SU-DHL-6 (cell line): Measurements from ENCODE around the gene HK2.

Experiments used
- H2AFZ ChIP-seq: fragments of 200-600 bp; sonication (generic); 2 replicates; pipeline ENCODE4 v1.6.1; 2014; ENCODE audit warnings: low read depth, mild to moderate bottlenecking, moderate library complexity, mixed read lengths, antibody characterized with exemption, low read length; ENCODE audit not compliant: severe bottlenecking
- H3F3A ChIP-seq: fragments of 200-600 bp; shearing (Covaris generic); 2 replicates; pipeline ENCODE4 v1.6.0; 2016; ENCODE audit warnings: antibody characterized with exemption, mild to moderate bottlenecking; ENCODE audit not compliant: insufficient read depth
- H3K27ac ChIP-seq: fragments of 200-600 bp; sonication (generic); 2 replicates; pipeline ENCODE4 v1.5.1; 2016; ENCODE audit warnings: low read depth, mild to moderate bottlenecking, low read length, moderate library complexity, mixed read lengths
- H3K27me3 ChIP-seq: fragments of 200-600 bp; sonication (generic), shearing (Covaris generic); 2 replicates; pipeline ENCODE4 v1.6.0; 2014; ENCODE audit warnings: mild to moderate bottlenecking, low read length
- H3K36me3 ChIP-seq: fragments of 200-600 bp; sonication (generic); 2 replicates; pipeline ENCODE4 v1.6.1; 2014; ENCODE audit warnings: mild to moderate bottlenecking, low read length, mixed read lengths
- H3K4me2 ChIP-seq: fragments of 300-600, 200-600 bp; shearing (Covaris generic), sonication (generic); 2 replicates; pipeline ENCODE4 v1.6.0; 2014; ENCODE audit warnings: low read length, low read depth, mild to moderate bottlenecking; ENCODE audit not compliant: poor library complexity, severe bottlenecking
- H3K4me3 ChIP-seq: fragments of 200-600 bp; sonication (generic); 2 replicates; pipeline ENCODE4 v1.5.1; 2014; ENCODE audit warnings: antibody characterized with exemption, low read length, mild to moderate bottlenecking, mixed read lengths; ENCODE audit not compliant: insufficient read depth, poor library complexity, severe bottlenecking
- H3K79me2 ChIP-seq: fragments of 200-600 bp; sonication (generic); 2 replicates; pipeline ENCODE4 v1.6.1; 2014; ENCODE audit warnings: mild to moderate bottlenecking, low read length, moderate library complexity; ENCODE audit not compliant: insufficient read depth
- H3K9ac ChIP-seq: fragments of 200-600 bp; sonication (generic); 2 replicates; pipeline ENCODE4 v1.7.0; 2014; ENCODE audit warnings: mild to moderate bottlenecking, low read length
- H3K9me2 ChIP-seq: fragments of 200-600 bp; sonication (generic); replicated peaks from 2 replicates; pipeline ENCODE4 v1.6.1; 2014; ENCODE audit warnings: low read length; ENCODE audit not compliant: insufficient read depth
- H3K9me3 ChIP-seq: fragments of 200-600 bp; sonication (generic); 2 replicates; pipeline ENCODE4 v1.6.1; 2014; ENCODE audit warnings: low read length, mixed read lengths; ENCODE audit not compliant: insufficient read depth
- H4K20me1 ChIP-seq: fragments of 200-600 bp; sonication (generic); 2 replicates; pipeline ENCODE4 v1.6.1; 2014; ENCODE audit warnings: low read depth, mild to moderate bottlenecking, antibody characterized with exemption, low read length, moderate library complexity, mixed read lengths
- CTCF ChIP-seq: fragments of 200-600 bp; sonication (generic); IDR thresholded peaks from one replicate; pipeline ENCODE4 v1.5.1; 2017; ENCODE audit warnings: antibody characterized with exemption, mild to moderate bottlenecking, low read length, moderate library complexity; ENCODE audit not compliant: insufficient read depth, poor library complexity, severe bottlenecking
- EZH2phosphoT487 ChIP-seq: fragments of 200-600 bp; sonication (generic), shearing (Covaris generic); conservative IDR thresholded peaks from 2 replicates; pipeline ENCODE4 v1.6.1; 2018; ENCODE audit warnings: mild to moderate bottlenecking, antibody characterized with exemption, low read length, moderate library complexity, mixed read lengths

HK2 gene

GRCh38 chr2:74883011-74883410 is 49.1 kb downstream of the HK2 start:
- Histone ChIP-seq H3K36me3 (peaks cover 8% of the 10 kb centered on the region; the same call in 1 of the 2 replicates), H3K79me2 (no peaks in the 10 kb centered on the region), H2AFZ (no peak overlapping the region), H3K9me2 (no peaks in the 10 kb centered on the region), H3K9ac (no peak overlapping the region), H4K20me1 (no peaks in the 10 kb centered on the region), H3K27me3 (no peaks in the 10 kb centered on the region), H3K27ac (no peak overlapping the region), H3K4me3 (no peak overlapping the region), H3K9me3 (no peaks in the 10 kb centered on the region), H3K4me2 (no peak overlapping the region), H3F3A (no peaks in the 10 kb centered on the region)
- TF ChIP-seq CTCF, result no peak
- TF ChIP-seq EZH2phosphoT487, result no peak

- Histone ChIP-seq H3K27ac (no peak overlapping the region), H3K4me3 (no peak overlapping the region), H3K9me2 (no peaks in the 10 kb centered on the region), H3K27me3 (no peaks in the 10 kb centered on the region), H3K36me3 (peaks cover 14% of the 10 kb centered on the region; the same call in 1 of the 2 replicates), H3F3A (no peaks in the 10 kb centered on the region), H3K79me2 (no peaks in the 10 kb centered on the region), H3K4me2 (no peak overlapping the region), H4K20me1 (no peaks in the 10 kb centered on the region), H3K9ac (no peak overlapping the region), H2AFZ (no peak overlapping the region), H3K9me3 (no peaks in the 10 kb centered on the region)
- no peak for TF ChIP-seq EZH2phosphoT487
- TF ChIP-seq CTCF, result no peak
Measured at GRCh38 chr2:74884118-74884762, 50.3 kb downstream of the HK2 start.

- Histone ChIP-seq H2AFZ (no peak overlapping the region), H3K9me3 (no peaks in the 10 kb centered on the region), H3K79me2 (no peaks in the 10 kb centered on the region), H4K20me1 (no peaks in the 10 kb centered on the region), H3K4me2 (no peak overlapping the region), H3F3A (no peaks in the 10 kb centered on the region), H3K9ac (no peak overlapping the region), H3K27me3 (no peaks in the 10 kb centered on the region), H3K4me3 (no peak overlapping the region), H3K9me2 (no peaks in the 10 kb centered on the region), H3K27ac (no peak overlapping the region), H3K36me3 (peaks cover 14% of the 10 kb centered on the region; the same call in 1 of the 2 replicates)
- TF ChIP-seq CTCF, result no peak
Measured at GRCh38 chr2:74884866-74885265, 50.9 kb downstream of the HK2 start.
